ENCODE data around the gene DUSP1. TPM values are rescaled to one million over a fixed set of nuclear protein-coding genes. Genes with fewer than 3 reads are reported as not detected.

DUSP1 gene
- polyA plus RNA-seq, 1 donor from 2014 or later = 48.3 TPM

- no peak overlapping the region for H3K9ac ChIP-seq (ENCODE audit: low read length)
- H3K27me3 ChIP-seq (ENCODE audit: insufficient read depth, low read depth, low read length) = no peaks in the 10 kb centered on the region
- no peaks in the 10 kb centered on the region for H3K36me3 ChIP-seq (ENCODE audit: insufficient read depth, low read length)
- no peaks in the 10 kb centered on the region for H3K79me2 ChIP-seq (replicated peaks; ENCODE audit: insufficient read depth, low read length)
- no peaks in the 10 kb centered on the region for H3K9me3 ChIP-seq (ENCODE audit: low read length)
- no peaks in the 10 kb centered on the region for H4K20me1 ChIP-seq (ENCODE audit: insufficient read depth)
- H3K4me3 ChIP-seq (ENCODE audit: low read length) = no peak overlapping the region
- no peak for TF ChIP-seq POLR2AphosphoS5 (IDR thresholded peaks at IDR 0.05)
- TF ChIP-seq TAF1 (IDR thresholded peaks at IDR 0.05; ENCODE audit: low read depth) = no peak
- no peak for TF ChIP-seq CTCF (IDR thresholded peaks at IDR 0.05; ENCODE audit: poor library complexity, severe bottlenecking)
- no peak for TF ChIP-seq REST (IDR thresholded peaks at IDR 0.05; ENCODE audit: borderline replicate concordance)
- TF ChIP-seq MXI1 (conservative IDR thresholded peaks at IDR 0.05; ENCODE audit: poor library complexity, severe bottlenecking) = no peak
- no peak for TF ChIP-seq RAD21 (conservative IDR thresholded peaks at IDR 0.05)
- no peak for TF ChIP-seq SMC3 (conservative IDR thresholded peaks at IDR 0.05; ENCODE audit: poor library complexity)
- no peak for TF ChIP-seq EP300 (conservative IDR thresholded peaks at IDR 0.05; ENCODE audit: poor library complexity, severe bottlenecking)
- no peak for TF ChIP-seq EZH2 (IDR thresholded peaks at IDR 0.05; ENCODE audit: borderline replicate concordance, insufficient read depth, low read length, poor library complexity, severe bottlenecking)
- no peaks in the 10 kb centered on the region for H3K9me2 ChIP-seq (ENCODE audit: insufficient read depth, low read length)
- H2AFZ ChIP-seq (ENCODE audit: low read depth, low read length) = no peak overlapping the region
- H3K4me2 ChIP-seq (ENCODE audit: low read length) = no peak overlapping the region
- no peaks in the 10 kb centered on the region for H3F3A ChIP-seq (ENCODE audit: insufficient read depth, low read length, poor library complexity, severe bottlenecking)
- no peak overlapping the region for H3K27ac ChIP-seq (ENCODE audit: low read length)
Measured at GRCh38 chr5:172725785-172726184, 45.2 kb downstream of the DUSP1 start.

- TF ChIP-seq CTCF (IDR thresholded peaks at IDR 0.05; ENCODE audit: poor library complexity, severe bottlenecking) (no peak), EP300 (conservative IDR thresholded peaks at IDR 0.05; ENCODE audit: poor library complexity, severe bottlenecking) (no peak), MXI1 (conservative IDR thresholded peaks at IDR 0.05; ENCODE audit: poor library complexity, severe bottlenecking) (no peak)
- no peak overlapping the region for H2AFZ ChIP-seq (ENCODE audit: low read depth, low read length)
- no peaks in the 10 kb centered on the region for H3K9me2 ChIP-seq (ENCODE audit: insufficient read depth, low read length)
- H3K27ac ChIP-seq (ENCODE audit: low read length) = no peak overlapping the region
- no peaks in the 10 kb centered on the region for H4K20me1 ChIP-seq (ENCODE audit: insufficient read depth)
- H3K9me3 ChIP-seq (ENCODE audit: low read length) = no peaks in the 10 kb centered on the region
- no peaks in the 10 kb centered on the region for H3K36me3 ChIP-seq (ENCODE audit: insufficient read depth, low read length)
- H3K4me3 ChIP-seq (ENCODE audit: low read length) = no peak overlapping the region
- no peaks in the 10 kb centered on the region for H3K27me3 ChIP-seq (ENCODE audit: insufficient read depth, low read depth, low read length)
- no peak overlapping the region for H3K9ac ChIP-seq (ENCODE audit: low read length)
- no peaks in the 10 kb centered on the region for H3F3A ChIP-seq (ENCODE audit: insufficient read depth, low read length, poor library complexity, severe bottlenecking)
- no peak overlapping the region for H3K4me2 ChIP-seq (ENCODE audit: low read length)
- no peaks in the 10 kb centered on the region for H3K79me2 ChIP-seq (replicated peaks; ENCODE audit: insufficient read depth, low read length)
Measured at GRCh38 chr5:172725273-172725672, 45.7 kb downstream of the DUSP1 start.

All from neural cell (in vitro differentiated cells).